ENCODE results near the gene NLGN1. TPM values are rescaled to one million over a fixed set of nuclear protein-coding genes. Genes with fewer than 3 reads are reported as not detected.

The NLGN1 gene
- total RNA-seq, 1 experiment from 2014 or later, result not detected

DNA sequence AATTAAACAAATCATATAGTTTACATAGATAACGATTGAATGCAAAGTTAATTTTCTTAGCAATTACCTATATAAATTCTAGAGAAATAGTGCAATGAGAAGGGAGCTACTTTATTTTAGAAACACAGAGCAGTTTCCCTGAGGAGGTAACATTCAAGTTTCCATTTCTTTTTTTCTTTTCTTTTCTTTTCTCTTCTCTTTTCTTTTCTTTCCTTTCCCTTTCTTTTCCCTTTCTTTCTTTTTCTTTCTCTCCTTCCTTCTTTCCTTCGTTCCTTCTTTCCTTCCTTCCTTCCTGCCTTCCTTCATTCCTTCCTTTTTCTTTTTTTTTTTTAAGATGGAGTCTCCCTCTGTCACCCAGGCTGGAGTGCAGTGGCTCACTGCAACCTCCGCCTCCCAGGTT, 417.3 kb downstream of the NLGN1 start (continued):
- TF ChIP-seq TCF7L2 (IDR thresholded peaks at IDR 0.05; ENCODE audit: borderline replicate concordance, extremely low read depth, insufficient read depth, insufficient read length), result no peak
- TF ChIP-seq ZFX (IDR thresholded peaks at IDR 0.05), result no peak
- no peak for TF ChIP-seq EGR1 (IDR thresholded peaks at IDR 0.05; ENCODE audit: low read depth)
- TF ChIP-seq, protein P1, sequence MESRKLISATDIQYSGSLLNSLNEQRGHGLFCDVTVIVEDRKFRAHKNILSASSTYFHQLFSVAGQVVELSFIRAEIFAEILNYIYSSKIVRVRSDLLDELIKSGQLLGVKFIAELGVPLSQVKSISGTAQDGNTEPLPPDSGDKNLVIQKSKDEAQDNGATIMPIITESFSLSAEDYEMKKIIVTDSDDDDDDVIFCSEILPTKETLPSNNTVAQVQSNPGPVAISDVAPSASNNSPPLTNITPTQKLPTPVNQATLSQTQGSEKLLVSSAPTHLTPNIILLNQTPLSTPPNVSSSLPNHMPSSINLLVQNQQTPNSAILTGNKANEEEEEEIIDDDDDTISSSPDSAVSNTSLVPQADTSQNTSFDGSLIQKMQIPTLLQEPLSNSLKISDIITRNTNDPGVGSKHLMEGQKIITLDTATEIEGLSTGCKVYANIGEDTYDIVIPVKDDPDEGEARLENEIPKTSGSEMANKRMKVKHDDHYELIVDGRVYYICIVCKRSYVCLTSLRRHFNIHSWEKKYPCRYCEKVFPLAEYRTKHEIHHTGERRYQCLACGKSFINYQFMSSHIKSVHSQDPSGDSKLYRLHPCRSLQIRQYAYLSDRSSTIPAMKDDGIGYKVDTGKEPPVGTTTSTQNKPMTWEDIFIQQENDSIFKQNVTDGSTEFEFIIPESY (IDR thresholded peaks at IDR 0.05; ENCODE audit: extremely low read depth, insufficient replicate concordance, low read length), result no peak
- TF ChIP-seq, protein P2, sequence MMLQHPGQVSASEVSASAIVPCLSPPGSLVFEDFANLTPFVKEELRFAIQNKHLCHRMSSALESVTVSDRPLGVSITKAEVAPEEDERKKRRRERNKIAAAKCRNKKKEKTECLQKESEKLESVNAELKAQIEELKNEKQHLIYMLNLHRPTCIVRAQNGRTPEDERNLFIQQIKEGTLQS (IDR thresholded peaks at IDR 0.05), result no peak
- TF ChIP-seq SRF (IDR thresholded peaks at IDR 0.05; ENCODE audit: low read depth), result no peak
- no peak for TF ChIP-seq RAD21 (IDR thresholded peaks at IDR 0.05; ENCODE audit: low read depth)
- no peak for TF ChIP-seq EZH2 (IDR thresholded peaks at IDR 0.05)
- TF ChIP-seq EZH2phosphoT487 (IDR thresholded peaks at IDR 0.05; ENCODE audit: borderline replicate concordance), result no peak
- no peak for TF ChIP-seq YY1 (IDR thresholded peaks at IDR 0.05; ENCODE audit: extremely low read depth, insufficient replicate concordance, low read depth, low read length)
- TF ChIP-seq CEBPB (IDR thresholded peaks at IDR 0.05; ENCODE audit: low read depth), result no peak

DNA sequence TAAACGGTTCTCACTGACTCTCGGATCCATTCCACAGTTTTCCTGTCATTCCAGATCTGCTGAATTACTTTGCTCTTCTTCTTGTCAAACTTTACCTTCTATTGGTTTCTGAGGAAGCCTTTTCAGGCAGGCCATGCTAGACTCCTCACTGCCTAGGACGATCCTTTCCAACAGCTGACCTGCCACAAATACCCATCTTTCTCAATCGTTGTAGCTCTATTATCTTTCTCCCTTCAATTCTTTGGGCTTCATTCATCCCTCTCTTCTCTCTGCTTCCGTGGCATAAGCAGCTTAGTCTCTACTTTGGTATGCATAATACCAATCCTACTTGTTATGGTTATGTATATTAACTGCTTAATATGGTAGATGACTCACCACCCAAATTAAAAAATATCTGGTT, 421.8 kb downstream of the NLGN1 start:
- DNase-seq (ENCODE audit: low read depth, low spot score) (no peak), ATAC-seq (no peak)
- no peaks in the 10 kb centered on the region for H3K36me3 ChIP-seq (ENCODE audit: control insufficient read depth in 1 of 2, insufficient read depth in 2 of 2, low read length in 2 of 2)
- no TSS peak for BruUV-seq (replicated peaks)
- no peaks in the 10 kb centered on the region for H3K9me2 ChIP-seq (ENCODE audit: insufficient read depth)
- no peak overlapping the region for H3K4me2 ChIP-seq (ENCODE audit: low read length)
- H3K4me1 ChIP-seq (ENCODE audit: control insufficient read depth in 1 of 2, insufficient read depth in 2 of 2, low read length in 2 of 2), result no peaks in the 10 kb centered on the region
- H3K9me3 ChIP-seq (ENCODE audit: control insufficient read depth in 1 of 2, insufficient read depth in 1 of 2, low read depth in 1 of 2, low read length in 2 of 2), result no peaks in the 10 kb centered on the region
- intact Hi-C loops (cut with micrococcal nuclease), result no loop called here
- no peak overlapping the region for H3K27ac ChIP-seq (ENCODE audit: low read depth, low read length)
- POLR2A ChIA-PET, result interaction anchor here (0.7 kb wide), 1 partner anchor 13 kb away, joined by 3 read pairs; no protein-coding TSS in a partner anchor
- H4K20me1 ChIP-seq (ENCODE audit: insufficient read depth), result no peaks in the 10 kb centered on the region
- TF ChIP-seq ZFX (IDR thresholded peaks at IDR 0.05) (no peak), ELF1 (IDR thresholded peaks at IDR 0.05; ENCODE audit: borderline replicate concordance, low read depth) (no peak), ZNF274 (IDR thresholded peaks at IDR 0.05; ENCODE audit: low read depth, low read length) (no peak), JUND (IDR thresholded peaks at IDR 0.05) (no peak), RAD21 (IDR thresholded peaks at IDR 0.05; ENCODE audit: low read depth) (no peak)
- TF ChIP-seq, protein P3, sequence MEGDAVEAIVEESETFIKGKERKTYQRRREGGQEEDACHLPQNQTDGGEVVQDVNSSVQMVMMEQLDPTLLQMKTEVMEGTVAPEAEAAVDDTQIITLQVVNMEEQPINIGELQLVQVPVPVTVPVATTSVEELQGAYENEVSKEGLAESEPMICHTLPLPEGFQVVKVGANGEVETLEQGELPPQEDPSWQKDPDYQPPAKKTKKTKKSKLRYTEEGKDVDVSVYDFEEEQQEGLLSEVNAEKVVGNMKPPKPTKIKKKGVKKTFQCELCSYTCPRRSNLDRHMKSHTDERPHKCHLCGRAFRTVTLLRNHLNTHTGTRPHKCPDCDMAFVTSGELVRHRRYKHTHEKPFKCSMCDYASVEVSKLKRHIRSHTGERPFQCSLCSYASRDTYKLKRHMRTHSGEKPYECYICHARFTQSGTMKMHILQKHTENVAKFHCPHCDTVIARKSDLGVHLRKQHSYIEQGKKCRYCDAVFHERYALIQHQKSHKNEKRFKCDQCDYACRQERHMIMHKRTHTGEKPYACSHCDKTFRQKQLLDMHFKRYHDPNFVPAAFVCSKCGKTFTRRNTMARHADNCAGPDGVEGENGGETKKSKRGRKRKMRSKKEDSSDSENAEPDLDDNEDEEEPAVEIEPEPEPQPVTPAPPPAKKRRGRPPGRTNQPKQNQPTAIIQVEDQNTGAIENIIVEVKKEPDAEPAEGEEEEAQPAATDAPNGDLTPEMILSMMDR (IDR thresholded peaks at IDR 0.05 in 2 of 3, conservative IDR thresholded peaks at IDR 0.05 in 1 of 3; ENCODE audit: borderline replicate concordance in 1 of 3, insufficient read depth in 1 of 3, low read depth in 2 of 3, low read length in 2 of 3), result no peak
- TF ChIP-seq, protein P2 (IDR thresholded peaks at IDR 0.05), result no peak
- H2AFZ ChIP-seq (ENCODE audit: low read depth, low read length, poor library complexity, severe bottlenecking), result no peak overlapping the region
- no peaks in the 10 kb centered on the region for H3K79me2 ChIP-seq (ENCODE audit: insufficient read depth, low read length)
- CTCF ChIA-PET, result no interaction called here
- RAD21 ChIA-PET (ENCODE audit: low non-redundant PET in 1 of 2, low total read pairs in 2 of 2, uncharacterized antibody in 2 of 2, unreplicated experiment in 2 of 2), result no interaction called here
- no peaks in the 10 kb centered on the region for H3K27me3 ChIP-seq (ENCODE audit: insufficient read depth, low read length)
- no peak overlapping the region for H3K9ac ChIP-seq (ENCODE audit: low read length)
- H3K4me3 ChIP-seq (replicated peaks in 1 of 2; ENCODE audit: low read depth in 1 of 2, low read length in 2 of 2), result no peak overlapping the region
